Measurements from ENCODE around the gene SERPINB6. TPM values are rescaled to one million over a fixed set of nuclear protein-coding genes. Genes with fewer than 3 reads are reported as not detected.
"Not testable (repeated sequence)": the region's sequence is repeated elsewhere in the genome, so short reads cannot be mapped to it uniquely, and the experiment has no call there.

SERPINB6 gene
- total RNA-seq, 1 donor from 2014 or later = 93.8 TPM

- H3K9me3 ChIP-seq = no peaks in the 10 kb centered on the region
- no peaks in the 10 kb centered on the region for H3K27me3 ChIP-seq
- TF ChIP-seq CTCF (IDR thresholded peaks at IDR 0.05) = peak; percentile 73 to 97 (median 85)
- TF ChIP-seq POLR2A (IDR thresholded peaks at IDR 0.05) = no peak
- H3K27ac ChIP-seq = no peak overlapping the region
- intact Hi-C loops (cut with DNase I) = loop anchor here (5.0 kb wide), 2 partner anchors 85 to 140 kb away; no protein-coding TSS in a partner anchor
- DNase-seq (ENCODE audit: extremely low spot score in 2 of 2) = peak; percentile 79 to 83
- no peaks in the 10 kb centered on the region for H3K36me3 ChIP-seq
- H3K4me3 ChIP-seq = no peak overlapping the region
- no peaks in the 10 kb centered on the region for H3K4me1 ChIP-seq
Observed at GRCh38 chr6:2931970-2932748, 39.2 kb downstream of the SERPINB6 start.

GRCh38 chr6:2931055-2931454, 40.3 kb downstream of the SERPINB6 start:
- H3K4me3 ChIP-seq = no peak overlapping the region
- H3K36me3 ChIP-seq = no peaks in the 10 kb centered on the region
- H3K27ac ChIP-seq = no peak overlapping the region
- TF ChIP-seq POLR2A (IDR thresholded peaks at IDR 0.05) = no peak
- no peak for TF ChIP-seq CTCF (IDR thresholded peaks at IDR 0.05)
- TF ChIP-seq POLR2AphosphoS5 (IDR thresholded peaks at IDR 0.05; ENCODE audit: insufficient read depth in 1 of 2, low read depth in 1 of 2) = no peak
- H3K27me3 ChIP-seq = no peaks in the 10 kb centered on the region
- intact Hi-C loops (cut with DNase I) = loop anchor here (5.0 kb wide), 2 partner anchors 84 to 139 kb away; no protein-coding TSS in a partner anchor
- no peaks in the 10 kb centered on the region for H3K4me1 ChIP-seq
- H3K9me3 ChIP-seq = no peaks in the 10 kb centered on the region
- DNase-seq (ENCODE audit: extremely low spot score in 2 of 2) = peak; percentile 3 to 49

GRCh38 chr6:2927931-2928330, 43.4 kb downstream of the SERPINB6 start:
- H3K4me1 ChIP-seq; H3K4me3 ChIP-seq; H3K27me3 ChIP-seq; H3K9me3 ChIP-seq; intact Hi-C loops (cut with DNase I); H3K36me3 ChIP-seq; H3K27ac ChIP-seq: not testable (repeated sequence)
- peak in 1 of 2 donors; percentile 47 for DNase-seq (ENCODE audit: extremely low spot score in 2 of 2)

GRCh38 chr6:2925842-2926747, 45.3 kb downstream of the SERPINB6 start:
- H3K4me1 ChIP-seq; H3K4me3 ChIP-seq; H3K27ac ChIP-seq; intact Hi-C loops (cut with DNase I); H3K27me3 ChIP-seq; H3K9me3 ChIP-seq; H3K36me3 ChIP-seq: not testable (repeated sequence)
- peak; percentile 34 to 70 for DNase-seq (ENCODE audit: extremely low spot score in 2 of 2)

GRCh38 chr6:2921520-2922115, 49.7 kb downstream of the SERPINB6 start:
- DNase-seq (ENCODE audit: extremely low spot score in 2 of 2) = peak; percentile 14 to 32
- TF ChIP-seq POLR2AphosphoS5 (IDR thresholded peaks at IDR 0.05; ENCODE audit: insufficient read depth in 1 of 2, low read depth in 1 of 2) = no peak
- no peak for TF ChIP-seq CTCF (IDR thresholded peaks at IDR 0.05)
- TF ChIP-seq POLR2A (IDR thresholded peaks at IDR 0.05) = no peak

More at GRCh38 chr6:2921520-2922115, 49.7 kb downstream of the SERPINB6 start:
- H3K4me1 ChIP-seq = no peaks in the 10 kb centered on the region
- intact Hi-C loops (cut with DNase I) = no loop called here
- no peaks in the 10 kb centered on the region for H3K27me3 ChIP-seq
- no peaks in the 10 kb centered on the region for H3K36me3 ChIP-seq
- no peak overlapping the region for H3K4me3 ChIP-seq
- no peak overlapping the region for H3K27ac ChIP-seq
- no peaks in the 10 kb centered on the region for H3K9me3 ChIP-seq
